OCI-LY3 (cell line): ENCODE results near the gene TMEM253.

ENCODE experiments used
- H2AFZ ChIP-seq: fragments of 200-600, 300-600 bp; shearing (Covaris generic); 2 replicates; pipeline ENCODE4 v1.6.0; 2014; ENCODE audit warnings: antibody characterized with exemption, low read depth, low read length
- H3K27ac ChIP-seq: fragments of 200-600, 300-600 bp; sonication (generic); 2 replicates; pipeline ENCODE4 v1.5.1; 2014; ENCODE audit warnings: mild to moderate bottlenecking, low read length, moderate library complexity, mixed read lengths
- H3K27me3 ChIP-seq: fragments of 200-600, 300-600 bp; sonication (generic); 2 replicates; pipeline ENCODE4 v1.6.1; 2014; ENCODE audit warnings: low read depth, low read length, mixed read lengths
- H3K36me3 ChIP-seq: fragments of 200-600, 300-600 bp; sonication (generic); replicated peaks from 2 replicates; pipeline ENCODE3; 2014; ENCODE audit warnings: low read depth, low read length, mixed read lengths
- H3K4me1 ChIP-seq: fragments of 300-600, 200-600 bp; sonication (generic); 2 replicates; pipeline ENCODE4 v1.6.1; 2014; ENCODE audit warnings: low read length, mixed read lengths
- H3K4me2 ChIP-seq: fragments of 200-600, 300-600 bp; sonication (generic); 2 replicates; pipeline ENCODE4 v1.6.1; 2014; ENCODE audit warnings: low read length, mixed read lengths
- H3K4me3 ChIP-seq: fragments of 300-600, 200-600 bp; sonication (generic); 2 replicates; pipeline ENCODE4 v1.5.1; 2014; ENCODE audit warnings: antibody characterized with exemption, mild to moderate bottlenecking, low read length, moderate library complexity
- H3K79me2 ChIP-seq: fragments of 300-600, 200-600 bp; shearing (Covaris generic); 2 replicates; pipeline ENCODE4 v1.6.1; 2014; ENCODE audit warnings: mild to moderate bottlenecking, low read length, mixed read lengths
- H3K9ac ChIP-seq: fragments of 300-600, 200-600 bp; shearing (Covaris generic); 2 replicates; pipeline ENCODE4 v1.6.0; 2014; ENCODE audit warnings: mild to moderate bottlenecking, low read length, moderate library complexity
- H3K9me3 ChIP-seq: fragments of 200-600, 300-600 bp; shearing (Covaris generic); 2 replicates; pipeline ENCODE4 v1.6.1; 2014; ENCODE audit warnings: low read length, mixed read lengths; ENCODE audit not compliant: insufficient read depth
- H4K20me1 ChIP-seq: fragments of 200-600, 300-600 bp; sonication (generic); 2 replicates; pipeline ENCODE4 v1.6.1; 2016; ENCODE audit warnings: low read length, mixed read lengths; ENCODE audit not compliant: insufficient read depth
- CTCF ChIP-seq: fragments of 200-600, 300-600 bp; sonication (generic); IDR thresholded peaks from 2 replicates; pipeline ENCODE4 v1.5.1; 2014; ENCODE audit warnings: antibody characterized with exemption, low read length, low read depth
- EZH2phosphoT487 ChIP-seq: fragments of 200-600 bp; shearing (Covaris generic); IDR thresholded peaks from 2 replicates; pipeline ENCODE4 v1.6.1; 2018; ENCODE audit warnings: antibody characterized with exemption, mixed run types, low read depth

TMEM253 gene

GRCh38 chr14:21072781-21073339 is 28.0 kb upstream of the TMEM253 start:
- H3K9ac ChIP-seq: no peak overlapping the region
- peaks cover 31% of the 10 kb centered on the region for H3K4me1 ChIP-seq
- H3K27me3 ChIP-seq: peaks cover 16% of the 10 kb centered on the region
- no peak overlapping the region for H3K4me2 ChIP-seq
- TF ChIP-seq EZH2phosphoT487: no peak
- no peak overlapping the region for H2AFZ ChIP-seq
- no peaks in the 10 kb centered on the region for H3K79me2 ChIP-seq
- no peak overlapping the region for H3K27ac ChIP-seq
- no peaks in the 10 kb centered on the region for H3K9me3 ChIP-seq
- no peak overlapping the region for H3K4me3 ChIP-seq
- H3K36me3 ChIP-seq: no peaks in the 10 kb centered on the region
- no peaks in the 10 kb centered on the region for H4K20me1 ChIP-seq

- H3K9me3 ChIP-seq: no peaks in the 10 kb centered on the region
- no peak overlapping the region for H3K9ac ChIP-seq
- TF ChIP-seq EZH2phosphoT487: no peak
- TF ChIP-seq CTCF: no peak
- no peak overlapping the region for H3K27ac ChIP-seq
- H3K27me3 ChIP-seq: peaks cover 10% of the 10 kb centered on the region
- no peaks in the 10 kb centered on the region for H3K79me2 ChIP-seq
- H4K20me1 ChIP-seq: no peaks in the 10 kb centered on the region
- H3K4me1 ChIP-seq: peaks cover 29% of the 10 kb centered on the region
- no peak overlapping the region for H2AFZ ChIP-seq
- peaks cover 2% of the 10 kb centered on the region for H3K36me3 ChIP-seq
- H3K4me3 ChIP-seq: no peak overlapping the region
- H3K4me2 ChIP-seq: no peak overlapping the region
Observed at GRCh38 chr14:21073921-21074320, 26.9 kb upstream of the TMEM253 start.

GRCh38 chr14:21074398-21075272 is 26.2 kb upstream of the TMEM253 start:
- no peak overlapping the region for H3K27ac ChIP-seq
- TF ChIP-seq CTCF (no peak), EZH2phosphoT487 (no peak)
- no peak overlapping the region for H3K9ac ChIP-seq
- H2AFZ ChIP-seq: no peak overlapping the region
- no peaks in the 10 kb centered on the region for H3K79me2 ChIP-seq
- H3K9me3 ChIP-seq: no peaks in the 10 kb centered on the region
- H3K4me2 ChIP-seq: no peak overlapping the region
- peaks cover 22% of the 10 kb centered on the region for H3K4me1 ChIP-seq
- peaks cover 8% of the 10 kb centered on the region for H3K36me3 ChIP-seq
- no peak overlapping the region for H3K4me3 ChIP-seq
- no peaks in the 10 kb centered on the region for H4K20me1 ChIP-seq
- peaks cover 2% of the 10 kb centered on the region for H3K27me3 ChIP-seq

- H2AFZ ChIP-seq: no peak overlapping the region
- no peaks in the 10 kb centered on the region for H3K27me3 ChIP-seq
- TF ChIP-seq CTCF (no peak), EZH2phosphoT487 (no peak)
- H3K27ac ChIP-seq: no peak overlapping the region
- H3K4me1 ChIP-seq: peaks cover 21% of the 10 kb centered on the region
- H3K9ac ChIP-seq: no peak overlapping the region
- no peak overlapping the region for H3K4me3 ChIP-seq
- no peak overlapping the region for H3K4me2 ChIP-seq
- H3K79me2 ChIP-seq: no peaks in the 10 kb centered on the region
- no peaks in the 10 kb centered on the region for H3K9me3 ChIP-seq
- H3K36me3 ChIP-seq: peaks cover 10% of the 10 kb centered on the region
- no peaks in the 10 kb centered on the region for H4K20me1 ChIP-seq
Observed at GRCh38 chr14:21075719-21076437, 25.0 kb upstream of the TMEM253 start.
